H1 (cell line): ENCODE data around the gene PPP2R3A. TPM values are rescaled to one million over a fixed set of nuclear protein-coding genes. Genes with fewer than 3 reads are reported as not detected.

Experiments used
- CEBPB ChIP-seq: IDR thresholded peaks from 2 replicates; pipeline ENCODE4 v1.6.1; 2012; ENCODE audit warnings: low read depth, low read length
- CHD7 ChIP-seq: fragments of 300-600 bp; sonication (generic); IDR thresholded peaks from 2 replicates; pipeline ENCODE4 v1.7.1; 2012; ENCODE audit warnings: low read length, moderate library complexity, mild to moderate bottlenecking, inconsistent platforms; ENCODE audit not compliant: insufficient replicate concordance
- KDM1A ChIP-seq: fragments of 200-600, 300-600 bp; sonication (generic); IDR thresholded peaks from 2 replicates; pipeline ENCODE4 v1.7.1; 2016; ENCODE audit warnings: mild to moderate bottlenecking, low read length, borderline replicate concordance
- RNF2 ChIP-seq: fragments of 200-900, 300-1000 bp; sonication (generic); IDR thresholded peaks from 2 replicates; pipeline ENCODE4 v1.7.1; 2016; ENCODE audit warnings: borderline replicate concordance, low read depth, mild to moderate bottlenecking, antibody characterized with exemption, low read length; ENCODE audit not compliant: poor library complexity, severe bottlenecking; ENCODE audit errors: missing control alignments
- SAP30 ChIP-seq: fragments of 300-600 bp; sonication (generic); IDR thresholded peaks from 2 replicates; pipeline ENCODE4 v1.7.1; 2012; ENCODE audit warnings: low read length, moderate library complexity, mild to moderate bottlenecking, inconsistent platforms; ENCODE audit not compliant: insufficient read depth, insufficient replicate concordance
- polyA plus RNA-seq, 7 experiments: library from polyadenylated mRNA; depleted of rRNA in 3 of 7; stranded (reverse) in 5 of 7; unstranded in 2 of 7; fragments of >200 nt in 5 of 7; fragments of 200-250 nt in 2 of 7; gene quantifications; 1 replicate in 5 of 7; 2 replicates in 1 of 7; 4 replicates in 1 of 7; pipeline versions ENCODE4 v1.2.1 to v1.2.3, GENCODE V29; 2011 to 2013; ENCODE audit warnings: missing spikeins in 2 of 7, mixed read lengths in 2 of 7
- total RNA-seq: library from RNA; stranded (reverse); fragmentation: NEBNext Ultra II Directional; extraction: Animal tissue kit (Norgen Biotek cat#: 25700); gene quantifications from 2 replicates; pipeline ENCODE4 v1.2.1, GENCODE V29; 2021

The PPP2R3A gene
- total and polyA plus RNA-seq, 2 of the 8 experiments (the other 6 are each of a cell fraction or from before 2014, with no cell fraction given): 4.1 to 15.2 TPM

GRCh38 chr3:136186846-136187245 lies 221.3 kb downstream of the PPP2R3A start (continued):
- TF ChIP-seq RNF2 (no peak), KDM1A (no peak), SAP30 (no peak), CHD7 (no peak), CEBPB (no peak)
